Left kidney (tissue), 2 donors: ENCODE results near the gene IL17REL. TPM values are rescaled to one million over a fixed set of nuclear protein-coding genes. Genes with fewer than 3 reads are reported as not detected.

Experiments used
- DNase-seq: peaks from one replicate; pipeline ENCODE4 v3.0.0-alpha.2; 2013
- polyA plus RNA-seq: library from polyadenylated mRNA; unstranded; fragments of 120-200 nt; gene quantifications from one replicate; pipeline ENCODE4 v1.2.1, GENCODE V29; 2013; ENCODE audit not compliant: insufficient read length

IL17REL gene
- polyA plus RNA-seq, 1 donor, result 0.08 TPM

GRCh38 chr22:49966774-49967705 lies 45.5 kb downstream of the IL17REL start:
- DNase-seq, result no peak

- DNase-seq, result no peak
Measured at GRCh38 chr22:49966041-49966773, 46.4 kb downstream of the IL17REL start.

GRCh38 chr22:49965091-49966040 lies 47.2 kb downstream of the IL17REL start:
- no peak for DNase-seq

GRCh38 chr22:49964136-49965090 lies 48.2 kb downstream of the IL17REL start:
- no peak for DNase-seq

- no peak for DNase-seq
Measured at GRCh38 chr22:49963647-49964026, 48.9 kb downstream of the IL17REL start.

GRCh38 chr22:49962751-49963646 lies 49.6 kb downstream of the IL17REL start:
- DNase-seq, result no peak

GRCh38 chr22:49962012-49962750 lies 50.4 kb downstream of the IL17REL start:
- peak; percentile 87 for DNase-seq

- DNase-seq, result no peak
Measured at GRCh38 chr22:49961601-49962011, 51.0 kb downstream of the IL17REL start.

GRCh38 chr22:49961005-49961600 lies 51.5 kb downstream of the IL17REL start:
- DNase-seq, result no peak

- peak; percentile 96 for DNase-seq
Measured at GRCh38 chr22:49960159-49961004, 52.2 kb downstream of the IL17REL start, which contains the start of gene PIM3. Gene PIM3, plus strand, starts transcription at chr22:49960772. Its CDS starts 176 bp downstream, at chr22:49960948.

GRCh38 chr22:49959782-49960158 lies 52.8 kb downstream of the IL17REL start:
- DNase-seq, result no peak

GRCh38 chr22:49958931-49959781 lies 53.4 kb downstream of the IL17REL start:
- DNase-seq, result no peak

GRCh38 chr22:49958366-49958921 lies 54.1 kb downstream of the IL17REL start:
- no peak for DNase-seq

GRCh38 chr22:49957826-49958365 lies 54.7 kb downstream of the IL17REL start:
- no peak for DNase-seq

GRCh38 chr22:49956914-49957825 lies 55.4 kb downstream of the IL17REL start:
- DNase-seq, result no peak
